ENCODE data around the gene PLEK2. TPM values are rescaled to one million over a fixed set of nuclear protein-coding genes. Genes with fewer than 3 reads are reported as not detected.

The PLEK2 gene
- total and polyA plus RNA-seq, 2 of the 13 experiments (the other 11 are each of a cell fraction or from before 2014, with no cell fraction given): 0.26 to 1.5 TPM

DNA sequence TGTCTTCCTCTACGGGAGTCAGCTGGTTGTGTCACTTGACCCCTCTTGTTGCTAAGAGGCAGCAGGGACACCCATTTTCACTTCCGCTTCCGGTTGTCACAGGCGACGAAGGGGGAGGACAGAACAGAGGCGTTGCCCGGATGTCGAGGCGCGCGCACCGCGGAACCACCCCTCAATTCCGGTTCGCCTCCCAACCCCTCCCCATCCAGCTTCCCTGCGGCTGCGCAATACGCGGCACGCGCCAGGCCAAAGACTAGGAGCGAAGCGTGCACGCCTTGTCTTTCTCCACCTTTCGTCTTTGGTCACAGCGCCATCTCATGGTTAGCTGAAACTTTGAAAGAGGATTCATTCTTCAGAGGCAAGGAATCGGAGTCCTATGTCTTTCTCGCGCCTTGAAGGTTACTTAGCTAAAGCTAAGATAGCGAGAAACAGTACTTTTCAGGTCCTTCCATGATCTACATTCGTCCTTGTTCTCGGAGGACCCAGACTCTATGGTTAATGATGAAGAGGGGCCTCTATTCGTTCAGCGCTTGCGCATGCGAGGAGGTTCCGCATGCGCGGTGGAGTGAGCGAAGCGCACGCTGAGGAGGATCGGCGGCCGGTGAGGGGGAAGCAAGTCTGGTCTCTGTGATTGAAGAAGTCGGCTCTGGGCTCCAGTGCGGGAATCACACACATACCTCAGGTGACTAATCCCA lies 52.0 kb downstream of the PLEK2 start, which contains the start of the genes ATP6V1D and EIF2S1 (continued):
- TF ChIP-seq, protein P1, sequence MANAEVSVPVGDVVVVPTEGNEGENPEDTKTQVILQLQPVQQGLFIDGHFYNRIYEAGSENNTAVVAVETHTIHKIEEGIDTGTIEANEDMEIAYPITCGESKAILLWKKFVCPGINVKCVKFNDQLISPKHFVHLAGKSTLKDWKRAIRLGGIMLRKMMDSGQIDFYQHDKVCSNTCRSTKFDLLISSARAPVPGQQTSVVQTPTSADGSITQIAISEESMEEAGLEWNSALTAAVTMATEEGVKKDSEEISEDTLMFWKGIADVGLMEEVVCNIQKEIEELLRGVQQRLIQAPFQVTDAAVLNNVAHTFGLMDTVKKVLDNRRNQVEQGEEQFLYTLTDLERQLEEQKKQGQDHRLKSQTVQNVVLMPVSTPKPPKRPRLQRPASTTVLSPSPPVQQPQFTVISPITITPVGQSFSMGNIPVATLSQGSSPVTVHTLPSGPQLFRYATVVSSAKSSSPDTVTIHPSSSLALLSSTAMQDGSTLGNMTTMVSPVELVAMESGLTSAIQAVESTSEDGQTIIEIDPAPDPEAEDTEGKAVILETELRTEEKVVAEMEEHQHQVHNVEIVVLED (CRISPR knock-in tag; IDR thresholded peaks at IDR 0.05; ENCODE audit: borderline replicate concordance): peak; percentile 90
- TF ChIP-seq ZNF44 (CRISPR knock-in tag; IDR thresholded peaks at IDR 0.05) (0 out of 2 replicates have a peak, but pooled peaks have one; percentile 22), KMT2B (CRISPR knock-in tag; IDR thresholded peaks at IDR 0.05) (peak; percentile 89; the same call in 1 of the 2 replicates), DMAP1 (CRISPR knock-in tag; IDR thresholded peaks at IDR 0.05) (peak; percentile 94), ZNF10 (CRISPR knock-in tag; IDR thresholded peaks at IDR 0.05; ENCODE audit: borderline replicate concordance, low read depth) (no peak), SNAPC2 (CRISPR knock-in tag; IDR thresholded peaks at IDR 0.05) (no peak), ATRX (CRISPR knock-in tag; IDR thresholded peaks at IDR 0.05; ENCODE audit: borderline replicate concordance) (no peak), SOX6 (IDR thresholded peaks at IDR 0.05) (no peak), SOX6 (CRISPR knock-in tag; IDR thresholded peaks at IDR 0.05) (peak; percentile 59), ZNF747 (CRISPR knock-in tag; IDR thresholded peaks at IDR 0.05; ENCODE audit: borderline replicate concordance) (peak; percentile 76; the same call in 1 of the 2 replicates), ZBTB7B (CRISPR knock-in tag; IDR thresholded peaks at IDR 0.05) (no peak)
- TF ChIP-seq, protein P2, sequence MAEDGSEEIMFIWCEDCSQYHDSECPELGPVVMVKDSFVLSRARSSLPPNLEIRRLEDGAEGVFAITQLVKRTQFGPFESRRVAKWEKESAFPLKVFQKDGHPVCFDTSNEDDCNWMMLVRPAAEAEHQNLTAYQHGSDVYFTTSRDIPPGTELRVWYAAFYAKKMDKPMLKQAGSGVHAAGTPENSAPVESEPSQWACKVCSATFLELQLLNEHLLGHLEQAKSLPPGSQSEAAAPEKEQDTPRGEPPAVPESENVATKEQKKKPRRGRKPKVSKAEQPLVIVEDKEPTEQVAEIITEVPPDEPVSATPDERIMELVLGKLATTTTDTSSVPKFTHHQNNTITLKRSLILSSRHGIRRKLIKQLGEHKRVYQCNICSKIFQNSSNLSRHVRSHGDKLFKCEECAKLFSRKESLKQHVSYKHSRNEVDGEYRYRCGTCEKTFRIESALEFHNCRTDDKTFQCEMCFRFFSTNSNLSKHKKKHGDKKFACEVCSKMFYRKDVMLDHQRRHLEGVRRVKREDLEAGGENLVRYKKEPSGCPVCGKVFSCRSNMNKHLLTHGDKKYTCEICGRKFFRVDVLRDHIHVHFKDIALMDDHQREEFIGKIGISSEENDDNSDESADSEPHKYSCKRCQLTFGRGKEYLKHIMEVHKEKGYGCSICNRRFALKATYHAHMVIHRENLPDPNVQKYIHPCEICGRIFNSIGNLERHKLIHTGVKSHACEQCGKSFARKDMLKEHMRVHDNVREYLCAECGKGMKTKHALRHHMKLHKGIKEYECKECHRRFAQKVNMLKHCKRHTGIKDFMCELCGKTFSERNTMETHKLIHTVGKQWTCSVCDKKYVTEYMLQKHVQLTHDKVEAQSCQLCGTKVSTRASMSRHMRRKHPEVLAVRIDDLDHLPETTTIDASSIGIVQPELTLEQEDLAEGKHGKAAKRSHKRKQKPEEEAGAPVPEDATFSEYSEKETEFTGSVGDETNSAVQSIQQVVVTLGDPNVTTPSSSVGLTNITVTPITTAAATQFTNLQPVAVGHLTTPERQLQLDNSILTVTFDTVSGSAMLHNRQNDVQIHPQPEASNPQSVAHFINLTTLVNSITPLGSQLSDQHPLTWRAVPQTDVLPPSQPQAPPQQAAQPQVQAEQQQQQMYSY (CRISPR knock-in tag; IDR thresholded peaks at IDR 0.05): no peak
- TF ChIP-seq, protein P3, sequence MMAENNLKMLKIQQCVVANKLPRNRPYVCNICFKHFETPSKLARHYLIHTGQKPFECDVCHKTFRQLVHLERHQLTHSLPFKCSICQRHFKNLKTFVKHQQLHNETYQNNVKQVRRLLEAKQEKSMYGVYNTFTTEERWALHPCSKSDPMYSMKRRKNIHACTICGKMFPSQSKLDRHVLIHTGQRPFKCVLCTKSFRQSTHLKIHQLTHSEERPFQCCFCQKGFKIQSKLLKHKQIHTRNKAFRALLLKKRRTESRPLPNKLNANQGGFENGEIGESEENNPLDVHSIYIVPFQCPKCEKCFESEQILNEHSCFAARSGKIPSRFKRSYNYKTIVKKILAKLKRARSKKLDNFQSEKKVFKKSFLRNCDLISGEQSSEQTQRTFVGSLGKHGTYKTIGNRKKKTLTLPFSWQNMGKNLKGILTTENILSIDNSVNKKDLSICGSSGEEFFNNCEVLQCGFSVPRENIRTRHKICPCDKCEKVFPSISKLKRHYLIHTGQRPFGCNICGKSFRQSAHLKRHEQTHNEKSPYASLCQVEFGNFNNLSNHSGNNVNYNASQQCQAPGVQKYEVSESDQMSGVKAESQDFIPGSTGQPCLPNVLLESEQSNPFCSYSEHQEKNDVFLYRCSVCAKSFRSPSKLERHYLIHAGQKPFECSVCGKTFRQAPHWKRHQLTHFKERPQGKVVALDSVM (CRISPR knock-in tag; IDR thresholded peaks at IDR 0.05): peak; percentile 81
- TF ChIP-seq, protein P4, sequence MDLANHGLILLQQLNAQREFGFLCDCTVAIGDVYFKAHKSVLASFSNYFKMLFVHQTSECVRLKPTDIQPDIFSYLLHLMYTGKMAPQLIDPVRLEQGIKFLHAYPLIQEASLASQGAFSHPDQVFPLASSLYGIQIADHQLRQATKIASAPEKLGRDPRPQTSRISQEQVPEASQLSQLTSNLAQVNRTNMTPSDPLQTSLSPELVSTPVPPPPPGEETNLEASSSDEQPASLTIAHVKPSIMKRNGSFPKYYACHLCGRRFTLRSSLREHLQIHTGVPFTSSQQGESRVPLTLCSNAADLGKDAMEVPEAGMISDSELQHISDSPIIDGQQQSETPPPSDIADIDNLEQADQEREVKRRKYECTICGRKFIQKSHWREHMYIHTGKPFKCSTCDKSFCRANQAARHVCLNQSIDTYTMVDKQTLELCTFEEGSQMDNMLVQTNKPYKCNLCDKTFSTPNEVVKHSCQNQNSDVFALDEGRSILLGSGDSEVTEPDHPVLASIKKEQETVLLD (CRISPR knock-in tag; IDR thresholded peaks at IDR 0.05; ENCODE audit: low read depth): peak; percentile 35; the same call in 1 of the 2 replicates
- TF ChIP-seq, protein P5, sequence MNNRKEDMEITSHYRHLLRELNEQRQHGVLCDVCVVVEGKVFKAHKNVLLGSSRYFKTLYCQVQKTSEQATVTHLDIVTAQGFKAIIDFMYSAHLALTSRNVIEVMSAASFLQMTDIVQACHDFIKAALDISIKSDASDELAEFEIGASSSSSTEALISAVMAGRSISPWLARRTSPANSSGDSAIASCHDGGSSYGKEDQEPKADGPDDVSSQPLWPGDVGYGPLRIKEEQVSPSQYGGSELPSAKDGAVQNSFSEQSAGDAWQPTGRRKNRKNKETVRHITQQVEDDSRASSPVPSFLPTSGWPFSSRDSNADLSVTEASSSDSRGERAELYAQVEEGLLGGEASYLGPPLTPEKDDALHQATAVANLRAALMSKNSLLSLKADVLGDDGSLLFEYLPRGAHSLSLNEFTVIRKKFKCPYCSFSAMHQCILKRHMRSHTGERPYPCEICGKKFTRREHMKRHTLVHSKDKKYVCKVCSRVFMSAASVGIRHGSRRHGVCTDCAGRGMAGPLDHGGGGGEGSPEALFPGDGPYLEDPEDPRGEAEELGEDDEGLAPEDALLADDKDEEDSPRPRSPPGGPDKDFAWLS (CRISPR knock-in tag; IDR thresholded peaks at IDR 0.05; ENCODE audit: borderline replicate concordance): no peak
